K562 (cell line): Measurements from ENCODE around the gene TMIGD3. TPM values are rescaled to one million over a fixed set of nuclear protein-coding genes. Genes with fewer than 3 reads are reported as not detected.
A peak's percentile ranks its signal among the peaks of the same experiment; 100 is the strongest.

Experiments
- ATAC-seq: fragments of 200-7000 bp; cut with Tn5 transposase; 3 replicates; pipeline ENCODE4 v1.9.1; 2020; ENCODE audit warnings: moderate library complexity
- BruUV-seq: library from RNA; stranded (reverse); fragments of 400-500 nt; replicated peaks from 2 replicates; lab custom pipeline; 2021; lab: Mats Ljungman, UMichigan
- CTCF ChIA-PET: fragments of 300-600 bp; formaldehyde crosslinking; extraction: SDS; loops from one replicate; lab custom pipeline; 2021; ENCODE audit warnings: low intra/inter-chr PET ratio; lab: Yijun Ruan, JAX
- POLR2A ChIA-PET: fragments of 300-600, 350-650 bp; sonication (Branson Sonifier 250); formaldehyde crosslinking; extraction: SDS; loops from one replicate; lab custom pipeline; 2021; ENCODE audit warnings: antibody characterized with exemption, inconsistent platforms; lab: Yijun Ruan, JAX
- DNase-seq, 4 experiments: peaks; one replicate each; pipeline versions ENCODE4 v3.0.0 to v3.0.0-alpha.2; 2011 to 2018; ENCODE audit warnings: low spot score in 3 of 4, mixed read lengths in 3 of 4; ENCODE audit errors: extremely low read depth in 1 of 4
- FAIRE-seq: peaks from 2 replicates; lab custom pipeline; 2011; peaks lifted over from hg19 to GRCh38; lab: Jason Lieb, UNC
- H2AFZ ChIP-seq: 2 replicates; pipeline ENCODE4 v1.6.0; 2011; ENCODE audit warnings: low read depth, low read length, control low read depth, inconsistent platforms
- H3K27ac ChIP-seq: fragments of 200-600 bp; 3 replicates; pipeline ENCODE4 v1.8.0; 2011; ENCODE audit warnings: low read depth, mild to moderate bottlenecking, control low read depth, inconsistent platforms, low read length, moderate library complexity, mixed read lengths; ENCODE audit errors: extremely low read depth
- H3K27me3 ChIP-seq, 2 experiments: fragments of 300-600 bp in 1 of 2; 2 replicates in 1 of 2; 3 replicates in 1 of 2; pipeline versions ENCODE4 v1.6.0 to v1.8.0; 2011; ENCODE audit warnings: inconsistent platforms in 2 of 2, low read length in 2 of 2, mild to moderate bottlenecking in 1 of 2, mixed read lengths in 1 of 2, moderate library complexity in 1 of 2; ENCODE audit not compliant: control insufficient read depth in 2 of 2, insufficient read depth in 2 of 2
- H3K36me3 ChIP-seq: fragments of 300-600 bp; 3 replicates; pipeline ENCODE4 v1.8.0; 2011; ENCODE audit warnings: mild to moderate bottlenecking, low read length, inconsistent platforms; ENCODE audit not compliant: control insufficient read depth, insufficient read depth
- H3K4me1 ChIP-seq, 2 experiments: fragments of 200-600 bp in 1 of 2; replicated peaks in 1 of 2; 2 replicates in 1 of 2; 3 replicates in 1 of 2; pipeline versions ENCODE4 v1.5.1 to v1.8.0; 2011; ENCODE audit warnings: inconsistent platforms in 2 of 2, low read length in 2 of 2, mild to moderate bottlenecking in 1 of 2, mixed read lengths in 1 of 2, moderate library complexity in 1 of 2; ENCODE audit not compliant: control insufficient read depth in 2 of 2, insufficient read depth in 2 of 2
- H3K4me2 ChIP-seq: 2 replicates; pipeline ENCODE4 v1.6.1; 2011; ENCODE audit warnings: low read length, control low read depth, inconsistent platforms, mixed read lengths; ENCODE audit not compliant: insufficient read depth
- H3K4me3 ChIP-seq: fragments of 200-600 bp; sonication (generic), shearing (Covaris generic); 2 replicates; pipeline ENCODE4 v1.5.1; 2016; ENCODE audit warnings: control low read depth, inconsistent platforms
- H3K79me2 ChIP-seq: fragments of 200-600 bp; 3 replicates; pipeline ENCODE4 v1.8.0; 2011; ENCODE audit warnings: low read length, inconsistent platforms; ENCODE audit not compliant: control insufficient read depth, insufficient read depth
- H3K9ac ChIP-seq, 2 experiments: 2 replicates each; pipeline versions ENCODE4 v1.6.0 to v1.6.1; 2011; ENCODE audit warnings: low read depth in 2 of 2, low read length in 2 of 2, control low read depth in 1 of 2, inconsistent platforms in 1 of 2, mild to moderate bottlenecking in 1 of 2, mixed read lengths in 1 of 2; ENCODE audit not compliant: insufficient read depth in 1 of 2
- H3K9me1 ChIP-seq: one replicate; pipeline ENCODE4 v1.6.0; 2011; ENCODE audit warnings: inconsistent platforms, mild to moderate bottlenecking, low read length, moderate library complexity; ENCODE audit not compliant: control insufficient read depth, insufficient read depth
- H3K9me3 ChIP-seq: replicated peaks from 2 replicates; pipeline ENCODE4 v1.5.1; 2011; ENCODE audit warnings: low read depth, low read length, inconsistent platforms; ENCODE audit not compliant: control insufficient read depth, insufficient read depth
- H4K20me1 ChIP-seq: replicated peaks from 2 replicates; pipeline ENCODE4 v1.6.1; 2011; ENCODE audit warnings: low read length, inconsistent platforms, mixed read lengths; ENCODE audit not compliant: control insufficient read depth, insufficient read depth
- AFF4 ChIP-seq: sonication (generic); formaldehyde crosslinking; IDR thresholded peaks from 2 replicates; pipeline ENCODE4 v1.8.0; 2023; ENCODE audit warnings: mild to moderate bottlenecking, missing genetic modification reagents
- E2F3 ChIP-seq: fragments of 250-450 bp; sonication (Bioruptor Pico); IDR thresholded peaks from 2 replicates; pipeline ENCODE4 v1.4.0; 2020; ENCODE audit warnings: mild to moderate bottlenecking
- HDAC3 ChIP-seq: fragments of 450-650 bp; IDR thresholded peaks from 2 replicates; pipeline ENCODE4 v1.6.1; 2018; ENCODE audit warnings: borderline replicate concordance, mild to moderate bottlenecking, moderate library complexity; ENCODE audit not compliant: partially characterized antibody
- HNRNPH1 ChIP-seq: fragments of 200-400 bp; formaldehyde crosslinking; optimal IDR thresholded peaks from 2 replicates; pipeline ENCODE3; 2017; ENCODE audit warnings: low read depth, mild to moderate bottlenecking, low read length, moderate library complexity
- NFE2 ChIP-seq: IDR thresholded peaks from 2 replicates; pipeline ENCODE4 v1.6.1; 2014; ENCODE audit warnings: antibody characterized with exemption, low read depth
- POLR2A ChIP-seq: fragments of 450-650 bp; conservative IDR thresholded peaks from 2 replicates; pipeline ENCODE4 v1.6.1; 2016
- RNF219 ChIP-seq: fragments of 250-450 bp; sonication (Bioruptor Pico); IDR thresholded peaks from 2 replicates; pipeline ENCODE4 v1.5.0; 2022; ENCODE audit warnings: mild to moderate bottlenecking
- SFPQ ChIP-seq: fragments of 200-400 bp; formaldehyde crosslinking; IDR thresholded peaks from 2 replicates; pipeline ENCODE4 v1.6.1; 2017; ENCODE audit warnings: mild to moderate bottlenecking, low read depth, low read length, moderate library complexity
- SP1 ChIP-seq: sonication (generic); formaldehyde crosslinking; IDR thresholded peaks from 2 replicates; pipeline ENCODE4 v1.8.1; 2022; ENCODE audit warnings: mild to moderate bottlenecking, missing genetic modification reagents
- SUPT5H ChIP-seq: fragments of 450-650 bp; IDR thresholded peaks from 2 replicates; pipeline ENCODE4 v1.6.1; 2016
- ZFP36 ChIP-seq: fragments of 150-350 bp; IDR thresholded peaks from 2 replicates; pipeline ENCODE4 v1.6.1; 2018; ENCODE audit warnings: low read length, low read depth; ENCODE audit not compliant: partially characterized antibody
- ZKSCAN3 ChIP-seq: fragments of 250-450 bp; sonication (Bioruptor Pico); IDR thresholded peaks from 2 replicates; pipeline ENCODE4 v1.4.0; 2020
- ZNF253 ChIP-seq: fragments of 250-450 bp; sonication (Bioruptor Pico); conservative IDR thresholded peaks from 2 replicates; pipeline ENCODE4 v1.6.1; 2021; ENCODE audit warnings: mild to moderate bottlenecking
- ZNF431 ChIP-seq: sonication (generic); formaldehyde crosslinking; IDR thresholded peaks from 2 replicates; pipeline ENCODE4 v1.8.0; 2022; ENCODE audit warnings: mild to moderate bottlenecking, missing genetic modification reagents
- ZNF668 ChIP-seq: fragments of 250-450 bp; sonication (Bioruptor Pico); IDR thresholded peaks from 2 replicates; pipeline ENCODE4 v1.8.0; 2022; ENCODE audit warnings: mild to moderate bottlenecking, inconsistent platforms
- ZNF699 ChIP-seq: fragments of 250-450 bp; sonication (Bioruptor Pico); IDR thresholded peaks from 2 replicates; pipeline ENCODE4 v1.8.0; 2021; ENCODE audit warnings: mild to moderate bottlenecking, moderate library complexity; ENCODE audit not compliant: insufficient replicate concordance
- WGBS: fragments of 100-300 bp; shearing (Covaris generic); methylation state at CpG from one replicate; pipeline ENCODE4 v1.1.6; 2016; ENCODE audit warnings: low coverage, mixed read lengths; ENCODE audit not compliant: insufficient coverage; ENCODE audit errors: missing lambda C conversion rate; 5-methylcytosine and 5-hydroxymethylcytosine counted together
- in situ Hi-C: fragments of 300-500 bp; cut with MboI; formaldehyde crosslinking; loops from 4 replicates; pipeline ENCODE4 v1.15.0; 2018; ENCODE audit warnings: inconsistent platforms, mixed read lengths
- intact Hi-C: fragments of 100-400 bp; cut with micrococcal nuclease; formaldehyde crosslinking; loops from 2 replicates; pipeline ENCODE4 v1.14.2; 2022
- polyA plus RNA-seq, 8 experiments: library from polyadenylated mRNA; depleted of rRNA in 4 of 8; stranded (reverse) in 5 of 8; unstranded in 3 of 8; fragments of >200 nt; fragmentation: Nextera tagmentation in 2 of 8; fragmentation: Illumina TruSeq in 1 of 8; extraction: Ambion mirVana in 2 of 8; extraction: Trizol in 1 of 8; gene quantifications; 2 replicates each; pipeline versions ENCODE4 v1.2.1 to v1.2.3, GENCODE V29; 2011 to 2014; ENCODE audit warnings: inconsistent platforms in 1 of 8, missing spikeins in 1 of 8
- total RNA-seq, 7 experiments: library from RNA; depleted of rRNA in 6 of 7; stranded (reverse); fragments of >200 nt in 6 of 7; fragmentation: Illumina TruSeq in 2 of 7; extraction: Trizol in 2 of 7; gene quantifications; 2 replicates each; pipeline versions ENCODE4 v1.2.1 to v1.2.3, GENCODE V29; 2011 to 2021; ENCODE audit warnings: low replicate concordance in 1 of 7

Gene TMIGD3
- total and polyA plus RNA-seq, 9 of the 15 experiments (the other 6 are each of a cell fraction or from before 2014, with no cell fraction given) = 0.11 to 0.13 (median 0.11) TPM; not detected in 6

GRCh38 chr1:111461765-111462164 is 41.7 kb downstream of the TMIGD3 start (continued):
- TF ChIP-seq HNRNPH1 (no peak), POLR2A (peak; percentile 54), SP1 (no peak), SUPT5H (0 out of 2 replicates have a peak, but pooled peaks have one; percentile 50), ZFP36 (peak; percentile 46)

GRCh38 chr1:111455642-111456031 is 47.8 kb downstream of the TMIGD3 start:
- H3K9me3 ChIP-seq = no peaks in the 10 kb centered on the region
- BruUV-seq = no TSS peak
- no peak overlapping the region for H3K9ac ChIP-seq
- intact Hi-C loops (no loop called here), in situ Hi-C loops (no loop called here)
- peaks cover 98% of the 10 kb centered on the region for H3K36me3 ChIP-seq
- H3K4me2 ChIP-seq = no peak overlapping the region
- peaks cover 67% of the 10 kb centered on the region for H3K79me2 ChIP-seq
- H2AFZ ChIP-seq = no peak overlapping the region
- CTCF ChIA-PET = interaction anchor here (0.6 kb wide), 1 partner anchor 308 kb away, joined by 3 read pairs; no protein-coding TSS in a partner anchor
- no peaks in the 10 kb centered on the region for H3K27me3 ChIP-seq
- H3K27ac ChIP-seq = no peak overlapping the region
- H4K20me1 ChIP-seq = no peaks in the 10 kb centered on the region
- 98% methylated on average over 3 of the region's 3 CpGs for WGBS
- no peak for FAIRE-seq
- H3K4me1 ChIP-seq = peaks cover 4 to 8% of the 10 kb centered on the region in 2 experiments; a peak in 4 of 5 replicates
- POLR2A ChIA-PET = no interaction called here
- no peak for ATAC-seq
- H3K9me1 ChIP-seq = no peaks in the 10 kb centered on the region
- H3K4me3 ChIP-seq = no peak overlapping the region
- no peak for DNase-seq
- TF ChIP-seq SFPQ (no peak), RNF219 (CRISPR knock-in tag) (no peak), ZNF699 (CRISPR knock-in tag) (no peak), NFE2 (no peak), ZNF431 (CRISPR knock-in tag) (no peak), HDAC3 (no peak), ZKSCAN3 (CRISPR knock-in tag) (no peak), ZNF253 (no peak), ZNF668 (CRISPR knock-in tag) (no peak), AFF4 (no peak), E2F3 (CRISPR knock-in tag) (no peak)
